MV-4-11 (cell line): ENCODE data around the gene PITPNM1.
"Not testable (repeated sequence)": the region's sequence is repeated elsewhere in the genome, so short reads cannot be mapped to it uniquely, and the experiment has no call there.

Source experiments
- DNase-seq: peaks from one replicate; lab custom pipeline; 2025; lab: John Stamatoyannopoulos, UW

Gene PITPNM1

GRCh38 chr11:67504950-67505581, at the start of gene PITPNM1:
PITPNM1 (minus strand) TSS chr11:67505363; CDS start chr11:67504180, 1,183 bp downstream.
- no peak for DNase-seq

GRCh38 chr11:67551697-67552096, 46.5 kb upstream of the PITPNM1 start:
- not testable (repeated sequence) for DNase-seq

DNA sequence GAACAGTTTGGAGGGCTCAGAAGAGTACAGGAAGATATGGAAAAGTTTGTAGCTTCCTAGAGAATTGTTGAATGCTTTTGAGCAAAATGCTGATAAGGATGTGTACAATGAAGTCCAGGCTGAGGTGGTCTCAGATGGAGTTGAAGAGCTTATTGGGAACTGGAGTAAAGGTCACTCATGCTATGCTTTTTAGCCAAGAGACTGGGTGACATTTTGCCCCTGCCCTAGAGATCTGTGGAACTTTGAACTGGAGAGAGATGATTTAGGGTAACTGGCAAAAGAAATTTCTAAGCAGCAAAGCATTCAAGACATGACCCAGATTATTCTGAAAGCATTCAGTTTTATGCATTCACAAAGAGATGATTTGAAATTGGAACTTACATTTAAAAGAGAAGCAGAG, 46.0 kb upstream of the PITPNM1 start:
- DNase-seq = no peak

GRCh38 chr11:67548555-67549110, 43.5 kb upstream of the PITPNM1 start:
- DNase-seq = no peak

DNA sequence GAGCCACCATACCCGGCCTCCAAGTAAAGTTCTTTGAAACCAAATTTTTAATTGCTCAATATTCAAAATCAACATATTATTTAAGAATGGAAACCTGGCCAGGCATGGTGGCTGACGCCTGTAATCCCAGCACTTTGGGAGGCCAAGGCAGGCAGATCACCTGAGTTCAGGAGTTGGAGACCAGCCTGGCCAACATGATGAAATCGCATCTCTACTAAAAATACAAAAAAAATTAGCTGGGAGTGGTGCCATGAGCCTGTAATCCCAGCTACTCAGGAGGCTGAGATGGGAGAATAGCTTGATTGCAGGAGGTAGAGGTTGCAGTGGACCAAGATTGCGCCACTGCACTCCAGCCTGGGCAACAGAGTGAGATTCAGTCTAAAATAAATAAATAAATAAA, 42.9 kb upstream of the PITPNM1 start:
- DNase-seq = not testable (repeated sequence)

- no peak for DNase-seq
Measured at GRCh38 chr11:67545280-67545679, 40.1 kb upstream of the PITPNM1 start.

DNA sequence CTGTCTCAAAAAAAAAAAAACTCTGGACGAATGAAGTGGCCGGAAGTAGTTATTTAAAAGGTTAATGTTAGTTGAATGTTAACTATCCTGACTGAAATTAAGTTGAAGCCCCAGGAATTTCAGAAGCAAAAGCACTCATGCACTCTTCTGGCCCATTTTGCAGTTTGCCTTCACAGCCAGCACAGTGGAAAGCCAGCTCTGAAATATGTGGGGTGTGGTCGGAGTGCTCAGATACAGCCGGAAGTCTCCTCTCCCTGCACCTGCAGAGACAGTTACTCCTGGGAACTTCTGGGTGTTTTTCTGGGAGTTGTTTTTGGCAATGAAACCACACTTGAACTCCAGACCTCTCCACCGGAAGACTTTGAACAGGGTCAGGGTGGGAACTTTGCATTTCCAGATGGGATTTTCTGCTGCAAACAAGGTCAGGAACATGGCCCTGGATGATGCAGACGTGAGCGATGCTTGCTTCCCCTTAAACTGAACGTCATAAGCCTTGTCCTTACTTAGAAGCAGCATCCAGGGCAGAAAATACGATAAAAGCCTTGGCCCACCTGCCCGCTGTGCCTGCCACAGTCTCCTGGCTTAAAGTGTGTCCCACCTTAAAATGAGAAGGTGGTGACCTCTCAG, 39.6 kb upstream of the PITPNM1 start:
- no peak for DNase-seq

- DNase-seq = no peak
Measured at GRCh38 chr11:67543585-67543984, 38.4 kb upstream of the PITPNM1 start.

DNA sequence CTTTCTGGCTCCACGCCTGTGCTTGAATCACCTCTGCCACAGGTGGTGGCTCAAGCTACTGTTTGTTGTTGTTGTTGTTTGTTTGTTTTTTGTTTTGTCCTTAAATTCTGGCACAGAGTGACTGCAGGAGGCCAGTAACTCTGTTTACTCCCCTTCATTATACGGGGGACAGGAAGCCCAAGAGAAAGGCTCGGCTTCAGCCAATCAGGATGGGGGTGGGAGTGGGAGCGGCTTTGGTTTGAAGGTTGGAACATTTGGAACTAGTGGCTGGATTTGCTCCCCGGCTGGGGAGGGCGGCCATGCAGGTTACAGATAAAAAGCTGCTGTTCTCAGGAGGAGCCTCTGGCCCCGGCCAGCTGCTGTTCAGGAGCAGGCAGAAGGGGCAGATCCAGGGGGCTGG, 37.8 kb upstream of the PITPNM1 start:
- no peak for DNase-seq

DNA sequence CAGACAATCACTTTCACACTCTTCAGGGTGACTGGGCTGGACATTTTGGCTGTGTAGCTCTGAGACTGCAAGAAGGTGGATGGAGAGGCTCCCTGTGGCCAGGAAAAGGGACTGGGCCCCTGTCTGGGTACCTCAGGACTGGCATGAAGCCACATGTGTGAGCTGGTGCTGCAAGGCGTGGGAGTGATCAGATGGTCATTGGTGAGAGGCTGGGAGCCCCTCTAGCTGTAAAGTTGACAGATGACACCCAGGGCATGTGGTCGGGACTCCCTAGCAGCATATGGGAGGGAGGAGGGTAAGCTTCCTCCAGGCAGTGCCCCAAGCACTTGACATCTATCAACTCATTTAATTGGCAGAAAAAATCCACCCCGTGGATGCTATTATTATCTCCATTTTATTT, 37.0 kb upstream of the PITPNM1 start:
- no peak for DNase-seq

- DNase-seq = no peak
Measured at GRCh38 chr11:67541198-67541597, 36.0 kb upstream of the PITPNM1 start.

- no peak for DNase-seq
Measured at GRCh38 chr11:67539550-67539949, 34.4 kb upstream of the PITPNM1 start.

DNA sequence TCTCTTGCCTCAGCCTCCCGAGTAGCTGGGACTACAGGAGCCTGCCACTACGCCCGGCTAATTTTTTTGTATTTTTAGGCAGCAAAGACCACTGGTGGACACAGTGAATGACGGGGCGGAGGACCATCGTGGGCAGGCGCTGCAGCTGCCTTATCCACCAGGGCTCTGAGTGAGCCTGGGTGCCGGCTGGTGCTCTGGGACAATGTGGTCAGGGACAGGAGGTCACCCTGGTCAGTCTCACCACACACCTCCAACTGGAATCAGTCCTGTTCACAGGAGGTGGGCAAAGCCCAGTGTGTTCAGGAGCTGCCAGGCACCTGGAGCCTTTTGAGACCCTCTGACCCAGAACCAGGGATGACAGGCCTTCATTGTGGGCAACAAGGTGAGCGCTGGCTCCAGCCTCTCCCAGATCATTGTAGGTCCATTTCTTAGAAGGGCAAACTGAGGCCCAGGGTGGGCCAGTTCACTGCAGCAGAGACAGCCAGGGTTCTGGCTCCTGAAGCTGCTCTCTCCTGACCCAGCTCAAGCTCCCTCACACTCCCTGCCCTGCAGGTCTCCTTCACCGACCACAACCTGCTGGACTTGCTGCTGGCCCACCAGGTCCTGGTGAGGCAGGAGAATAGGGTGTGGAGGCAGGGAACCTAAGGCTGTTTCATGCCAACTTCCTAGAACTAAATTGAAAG, 33.8 kb upstream of the PITPNM1 start:
- no peak for DNase-seq

DNA sequence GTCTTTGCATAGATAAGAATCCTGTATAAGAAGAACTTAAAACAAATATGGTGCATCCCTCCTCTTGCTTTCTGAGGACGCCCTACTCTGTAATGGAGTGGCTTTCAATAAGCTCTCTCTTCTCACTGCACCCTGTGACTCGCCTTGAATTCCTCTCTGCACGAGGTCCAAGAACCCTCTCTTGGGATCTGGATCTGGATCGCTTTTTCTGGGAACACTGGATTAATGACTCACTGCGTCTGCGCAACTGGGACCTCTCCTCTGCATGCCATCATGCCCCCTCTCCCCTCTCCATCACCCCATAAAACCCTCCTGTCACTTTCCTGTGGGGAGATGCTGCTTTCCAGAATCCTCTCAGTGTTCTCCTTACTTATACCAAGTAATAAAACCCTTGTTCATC, 33.1 kb upstream of the PITPNM1 start:
- DNase-seq = no peak

DNA sequence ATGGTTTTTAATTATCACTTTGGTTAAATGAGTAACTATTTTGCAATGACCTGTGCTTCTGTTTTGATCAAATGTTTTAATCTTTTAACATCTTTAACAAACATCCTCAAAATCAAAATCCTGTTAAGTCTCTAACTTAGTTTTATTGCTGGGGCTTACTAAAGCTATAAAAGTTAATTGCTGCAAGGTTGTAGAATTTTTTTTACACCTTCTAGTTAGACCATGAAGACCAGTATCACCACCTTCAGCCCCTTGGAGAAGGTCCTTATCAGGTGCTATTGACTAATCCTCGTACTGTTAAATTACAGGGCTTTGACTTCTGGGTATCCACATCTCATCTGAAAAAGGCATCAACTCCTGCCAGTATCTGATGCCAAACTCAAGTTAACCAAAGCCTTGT, 30.4 kb upstream of the PITPNM1 start:
- DNase-seq = no peak

GRCh38 chr11:67534070-67534679, 29.0 kb upstream of the PITPNM1 start:
- DNase-seq = no peak

DNA sequence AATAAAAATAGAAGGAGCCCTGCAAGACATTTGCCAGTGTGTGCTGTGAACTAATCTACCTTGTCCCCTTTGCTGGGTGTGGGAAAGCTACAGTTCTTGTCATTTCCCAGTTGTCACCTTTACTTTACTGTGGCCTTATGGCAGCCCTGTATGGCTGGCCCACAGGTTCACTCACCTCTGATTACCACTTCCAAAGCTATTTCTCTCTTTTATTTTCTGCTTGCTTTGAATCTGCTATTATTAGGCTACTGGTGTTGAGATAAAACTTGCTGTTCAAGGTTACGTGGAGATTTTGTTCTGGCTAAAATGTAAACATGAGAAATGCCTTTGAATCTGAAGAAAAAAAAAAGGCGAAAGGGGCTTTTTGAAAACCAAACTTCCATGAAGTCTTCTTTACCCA, 27.7 kb upstream of the PITPNM1 start:
- DNase-seq = no peak

DNA sequence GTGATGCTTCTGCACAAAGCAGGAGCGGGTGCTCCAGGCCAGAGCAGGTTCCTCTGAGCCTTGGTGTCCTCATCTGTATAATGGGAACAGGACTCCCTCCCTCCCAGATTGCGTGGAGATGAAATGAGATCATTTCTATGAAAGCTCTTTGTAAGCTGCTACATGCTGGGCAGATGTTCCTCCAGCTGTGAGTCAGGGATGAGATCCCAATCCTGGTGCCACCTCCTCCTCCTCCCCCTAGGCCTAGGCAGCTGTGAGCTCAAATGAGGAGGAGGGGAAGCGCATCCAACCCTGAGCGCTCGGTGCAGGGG, 25.1 kb upstream of the PITPNM1 start:
- no peak for DNase-seq

DNA sequence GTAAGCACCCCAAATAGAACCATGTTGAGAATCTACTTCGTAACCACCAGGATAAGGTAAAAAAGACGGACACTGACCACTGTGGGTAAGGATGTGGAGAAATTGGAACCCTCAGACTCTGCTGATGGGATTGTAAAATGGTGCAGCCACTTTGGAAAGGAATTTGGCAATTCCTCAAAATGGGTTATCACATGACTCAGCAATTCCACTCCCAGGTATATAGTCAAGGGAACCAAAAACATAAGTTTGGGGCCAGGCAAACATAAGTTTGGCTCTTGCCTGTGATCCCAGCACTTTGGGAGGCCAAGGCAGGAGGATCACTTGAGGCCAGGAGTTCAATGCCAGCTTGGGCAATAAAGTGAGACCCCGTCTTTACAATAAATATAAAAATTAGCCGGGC, 23.2 kb upstream of the PITPNM1 start:
- DNase-seq = no peak

DNA sequence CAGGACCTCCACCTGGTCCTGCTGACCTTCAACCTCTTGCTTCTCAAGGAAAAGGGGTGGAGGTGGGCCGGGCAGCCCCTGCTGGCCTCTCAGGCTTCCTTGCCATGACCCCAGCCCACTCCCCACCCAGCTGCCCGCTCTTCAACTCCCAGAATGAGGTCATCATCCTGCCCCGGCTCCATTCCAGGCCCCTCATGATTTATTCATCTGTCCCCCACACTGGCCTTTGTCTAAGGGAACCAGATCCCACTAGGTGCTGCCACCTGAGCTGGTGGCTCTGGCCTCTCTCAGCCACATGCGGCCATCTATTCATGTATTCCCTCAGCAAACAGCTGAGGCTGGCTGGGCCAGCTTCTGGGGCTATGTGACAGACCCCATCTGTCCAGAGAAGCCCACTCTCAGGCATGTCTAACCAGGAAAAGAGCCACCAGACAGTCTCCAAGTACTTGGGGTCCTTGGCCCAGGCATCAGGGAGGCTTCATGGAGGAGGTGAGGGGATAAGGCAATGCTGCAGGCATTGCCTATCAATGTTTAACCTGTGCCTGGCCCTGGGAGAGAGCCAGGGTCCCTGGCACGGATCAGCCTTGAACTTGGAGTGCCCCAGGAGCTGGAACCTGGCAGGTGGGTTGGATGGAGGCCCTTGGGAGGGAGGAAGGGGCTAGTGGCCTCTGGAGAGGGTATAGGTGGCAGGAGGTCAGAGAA, 20.3 kb upstream of the PITPNM1 start:
- DNase-seq = no peak

DNA sequence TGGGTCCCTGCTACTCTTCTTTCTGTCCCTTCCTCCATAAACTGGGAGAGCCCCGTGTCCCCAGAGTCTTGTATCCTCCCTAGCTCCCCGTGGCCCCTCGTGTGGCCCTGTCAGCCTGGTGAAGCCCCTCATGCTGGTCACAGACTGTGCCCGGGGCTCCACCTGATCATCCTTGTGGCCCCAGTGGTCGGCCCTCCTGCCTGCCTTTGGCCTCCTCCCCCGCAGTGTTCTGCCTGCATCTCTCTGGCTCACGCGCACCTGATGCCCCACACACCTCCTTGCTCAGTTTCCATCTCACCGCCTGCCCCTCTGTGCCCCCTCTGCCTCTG, 19.3 kb upstream of the PITPNM1 start:
- no peak for DNase-seq
